Stimulated activated CD8-positive, alpha-beta memory T cell treated with anti-CD3 and anti-CD28 coated beads, Interleukin-15, amount 100 ng/mL, for 24 hours (primary cell): Measurements from ENCODE around the gene UROD.
"Not testable (repeated sequence)": the region's sequence is repeated elsewhere in the genome, so short reads cannot be mapped to it uniquely, and the experiment has no call there.

Experiments used
- DNase-seq: peaks from one replicate; pipeline ENCODE4 v3.0.0-alpha.2; 2020; ENCODE audit warnings: low read depth

Gene UROD

DNA sequence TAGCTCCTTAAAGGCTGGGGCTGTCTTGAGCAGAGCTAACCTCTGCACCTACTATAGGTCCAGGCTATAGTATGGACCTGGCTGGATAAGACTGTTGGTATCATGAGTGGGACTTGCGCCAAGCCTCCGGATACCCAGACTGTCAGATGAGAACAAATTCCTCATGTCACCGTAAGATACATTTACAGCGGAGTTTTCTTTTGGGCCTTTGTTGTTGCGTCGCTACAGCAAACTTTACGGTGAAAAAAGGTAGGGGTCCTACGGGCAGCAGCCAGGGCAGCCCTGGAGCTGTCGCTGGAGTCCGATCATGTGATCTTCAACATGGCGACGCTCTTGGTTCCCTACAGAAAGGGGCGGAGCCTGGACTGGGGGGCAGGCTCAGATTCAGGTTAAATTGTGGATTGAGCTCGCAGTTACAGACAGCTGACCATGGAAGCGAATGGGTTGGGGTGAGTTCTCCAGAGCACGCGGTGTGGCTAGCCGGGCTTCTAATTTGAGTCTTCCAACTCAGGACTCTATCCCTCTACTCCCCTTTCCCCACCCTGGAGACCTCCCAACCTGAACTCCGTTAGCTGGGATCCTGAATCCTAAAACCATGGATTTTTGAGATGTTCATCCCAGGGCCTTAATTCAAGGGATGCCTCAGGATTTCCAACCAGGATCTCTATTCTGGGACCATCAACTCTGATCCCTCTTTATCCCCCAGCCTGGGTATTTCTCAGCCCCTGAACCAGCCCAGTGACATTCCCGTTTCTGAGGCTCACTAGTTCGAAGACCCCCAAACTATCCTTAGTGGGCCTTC is at the start of gene UROD:
Gene UROD (plus strand): TSS at position 418 of the 802 bp plus-strand sequence. CDS start 12 bp downstream, at position 430.
- DNase-seq = peak; percentile 53

DNA sequence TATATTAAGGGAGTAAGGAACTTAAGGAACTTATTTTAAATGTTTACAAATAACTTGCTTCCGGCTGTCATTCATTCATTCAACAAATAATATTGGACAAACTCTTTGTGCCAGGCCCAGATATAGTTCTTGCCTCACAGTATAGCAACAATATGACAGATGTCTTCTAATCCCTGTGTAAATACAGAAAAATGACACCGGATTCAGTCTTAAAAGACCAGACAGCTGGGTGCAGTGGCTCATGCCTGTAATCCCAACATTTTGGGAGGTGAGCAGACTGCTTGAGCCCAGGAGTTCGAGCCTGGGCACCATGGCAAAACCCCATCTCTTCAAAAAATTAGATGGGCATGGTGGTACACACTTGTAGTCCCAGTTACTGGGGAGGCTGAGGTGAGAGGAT is 49.3 kb upstream of the UROD start:
- no peak for DNase-seq

DNA sequence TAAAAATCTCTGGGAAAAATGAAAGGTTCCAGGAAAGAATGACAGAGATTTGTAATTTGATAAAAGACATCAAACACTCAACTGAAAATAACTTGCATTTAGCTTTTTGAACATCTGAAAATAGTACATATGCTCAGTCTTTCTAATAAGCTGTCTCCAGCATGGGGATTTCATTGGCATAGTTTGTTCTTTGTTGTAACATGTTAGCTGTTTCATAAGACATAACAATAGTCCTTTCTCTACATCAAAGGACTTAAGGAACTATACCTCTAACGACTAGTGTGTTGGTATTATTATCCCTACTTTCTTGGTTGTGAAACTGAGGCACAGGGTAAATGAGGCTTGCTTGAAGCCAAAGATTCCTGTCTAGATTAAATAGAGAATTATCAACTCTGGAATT is 47.7 kb upstream of the UROD start:
- no peak for DNase-seq

DNA sequence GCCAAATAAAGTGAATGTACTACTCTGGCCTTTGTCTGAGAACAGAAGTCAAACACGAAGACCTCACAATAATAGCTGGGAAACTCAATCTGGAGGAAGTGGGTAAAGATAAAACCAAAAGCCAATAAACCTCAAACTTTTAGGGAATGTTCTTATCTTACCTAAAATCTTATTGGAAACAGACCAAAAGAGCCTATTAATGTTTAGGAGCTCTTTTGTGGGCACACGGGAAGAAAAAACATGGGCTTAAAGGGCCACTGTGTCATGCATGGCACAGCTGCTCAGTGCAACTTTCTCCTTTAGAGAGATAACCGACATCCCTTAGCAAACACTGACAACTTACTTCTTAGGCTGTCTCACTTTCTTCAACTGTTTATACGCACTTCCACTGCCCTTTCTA is 41.7 kb upstream of the UROD start:
- no peak for DNase-seq

DNA sequence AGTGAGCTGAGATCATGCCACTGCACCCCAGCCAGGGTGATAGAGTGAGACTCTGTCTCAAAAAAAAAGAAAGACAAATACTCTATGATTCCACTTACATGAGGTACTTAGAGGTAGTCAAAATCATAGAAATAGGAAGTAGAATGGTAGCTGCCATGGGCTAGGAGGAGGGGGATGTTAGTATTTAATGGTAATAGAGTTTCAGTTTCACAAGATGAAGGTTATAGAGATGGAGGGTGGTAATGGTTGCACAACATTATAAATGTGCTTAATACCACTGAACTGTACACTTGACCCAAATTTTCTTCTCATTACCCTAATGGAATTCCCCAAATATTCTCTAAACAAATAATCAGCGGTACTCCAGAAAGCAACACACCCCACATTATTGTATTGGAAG is 38.4 kb upstream of the UROD start:
- no peak for DNase-seq

DNA sequence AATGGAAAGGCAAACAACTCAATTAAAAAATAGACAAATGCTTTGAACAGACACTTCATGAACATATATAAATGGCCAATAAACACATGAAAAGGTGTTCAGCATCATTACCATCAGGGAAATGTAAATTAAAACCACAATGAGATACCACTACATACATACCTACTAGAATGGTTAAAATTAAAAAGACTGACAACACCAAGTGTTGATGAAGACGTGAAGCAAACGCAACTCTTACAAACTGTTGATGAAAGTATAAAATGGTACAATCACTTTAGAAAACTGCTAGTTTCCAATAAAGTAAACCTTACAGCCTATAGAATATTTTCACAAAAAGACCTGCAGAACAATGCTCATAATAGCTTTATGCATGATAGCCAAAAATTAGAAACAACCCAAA is 35.8 kb upstream of the UROD start:
- DNase-seq = no peak

DNA sequence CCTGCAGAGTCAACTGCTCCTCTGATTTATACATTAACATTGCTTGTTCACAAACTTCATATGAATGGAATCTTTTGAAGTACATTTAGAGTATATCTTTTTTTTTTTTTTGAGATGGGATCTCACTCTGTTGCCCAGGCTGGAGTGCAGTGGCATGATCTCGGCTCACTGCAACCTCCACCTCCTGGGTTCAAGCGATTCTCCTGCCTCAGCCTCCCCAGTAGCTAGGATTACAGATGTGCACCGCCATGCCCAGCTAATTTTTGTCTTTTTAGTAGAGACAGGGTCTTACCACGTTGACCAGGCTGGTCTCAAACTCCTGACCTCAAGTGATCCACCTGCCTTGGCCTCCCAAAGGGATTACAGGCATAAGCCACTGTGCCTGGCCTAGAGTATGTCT is 34.7 kb upstream of the UROD start:
- not testable (repeated sequence) for DNase-seq

DNA sequence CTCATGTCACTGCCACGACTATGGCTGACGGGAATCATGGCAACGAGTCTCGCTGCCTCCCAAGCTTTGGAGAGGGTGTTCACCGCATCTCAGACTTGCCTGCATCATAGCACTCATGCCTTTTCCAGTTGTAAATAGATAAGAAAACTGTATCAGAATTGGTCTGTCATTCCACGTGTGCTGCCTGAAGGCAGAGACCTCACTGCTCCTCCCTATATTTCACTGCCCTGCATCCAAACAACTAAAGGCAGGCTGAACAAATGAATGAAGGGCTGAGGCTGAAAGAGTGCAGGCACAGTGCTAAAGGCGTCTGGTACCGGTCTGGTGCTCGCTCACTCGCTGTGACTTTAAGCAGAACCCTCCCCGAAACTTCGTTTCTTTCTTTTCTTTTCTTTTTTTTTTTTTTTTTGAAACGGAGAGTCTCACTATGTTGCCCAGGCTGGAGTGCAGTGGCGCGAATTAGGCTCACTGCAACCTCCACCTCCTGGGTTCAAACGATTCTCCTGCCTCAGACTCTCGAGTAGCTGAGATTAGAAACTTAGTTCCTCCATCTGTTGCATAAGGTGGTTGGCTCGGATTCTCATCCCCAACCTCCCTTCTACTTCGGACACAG is 26.2 kb upstream of the UROD start:
- DNase-seq = no peak

DNA sequence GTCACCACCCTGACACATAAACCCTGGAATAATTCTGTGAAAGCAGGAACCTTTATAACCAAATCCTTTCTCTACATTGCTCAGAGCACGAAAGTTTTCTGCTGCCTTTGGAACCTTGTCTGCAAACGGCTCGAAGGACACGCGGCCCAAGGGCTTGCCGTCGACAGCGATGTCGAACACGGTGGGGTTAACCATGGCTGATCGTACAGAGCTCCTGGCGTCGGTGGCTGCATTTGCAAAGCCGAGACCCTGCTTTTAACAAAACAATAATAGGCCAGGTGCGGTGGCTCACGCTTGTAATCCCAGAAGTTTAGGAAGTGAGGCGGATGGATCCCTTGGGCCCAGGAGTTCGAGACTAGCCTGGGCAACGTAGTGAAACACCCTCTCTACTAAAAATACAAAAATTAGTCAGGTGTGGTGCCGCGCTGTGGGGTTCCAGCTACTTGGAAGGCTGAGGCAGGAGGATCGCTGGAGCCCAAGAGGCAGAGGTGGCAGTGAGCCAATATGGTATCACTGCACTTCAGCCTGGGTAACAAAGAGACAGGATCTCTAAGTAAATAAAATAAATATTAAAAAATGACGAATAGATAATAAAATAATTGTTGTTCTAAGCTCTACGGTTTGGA is 23.4 kb upstream of the UROD start:
- no peak for DNase-seq

DNA sequence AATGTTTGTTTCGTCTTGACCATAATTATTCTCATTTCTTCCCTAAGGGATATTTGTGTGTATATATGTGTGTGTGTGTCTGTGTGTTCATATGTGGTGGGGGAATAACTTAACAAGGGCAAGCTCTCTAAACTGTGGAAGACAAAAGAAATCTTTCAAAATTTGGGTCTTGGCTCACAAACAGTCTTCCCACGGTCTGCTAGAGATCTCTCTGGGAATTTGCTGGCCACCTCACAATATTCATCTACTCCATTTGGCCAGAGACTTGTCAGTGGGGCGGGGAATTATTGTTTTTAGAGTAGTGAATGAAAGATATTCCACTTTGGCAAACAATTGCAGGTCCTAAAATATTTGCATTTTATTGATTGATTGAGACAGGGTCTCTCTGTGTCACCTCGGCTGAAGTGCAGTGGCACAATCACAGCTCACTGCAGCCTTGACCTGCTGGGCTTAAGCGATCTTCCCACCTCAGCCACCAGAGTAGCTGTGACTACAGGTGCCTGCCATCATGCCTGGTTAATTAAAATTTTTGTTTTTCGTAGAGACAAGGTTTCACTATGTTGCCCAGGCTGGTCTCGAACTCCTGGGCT is 17.6 kb upstream of the UROD start:
- no peak for DNase-seq

DNA sequence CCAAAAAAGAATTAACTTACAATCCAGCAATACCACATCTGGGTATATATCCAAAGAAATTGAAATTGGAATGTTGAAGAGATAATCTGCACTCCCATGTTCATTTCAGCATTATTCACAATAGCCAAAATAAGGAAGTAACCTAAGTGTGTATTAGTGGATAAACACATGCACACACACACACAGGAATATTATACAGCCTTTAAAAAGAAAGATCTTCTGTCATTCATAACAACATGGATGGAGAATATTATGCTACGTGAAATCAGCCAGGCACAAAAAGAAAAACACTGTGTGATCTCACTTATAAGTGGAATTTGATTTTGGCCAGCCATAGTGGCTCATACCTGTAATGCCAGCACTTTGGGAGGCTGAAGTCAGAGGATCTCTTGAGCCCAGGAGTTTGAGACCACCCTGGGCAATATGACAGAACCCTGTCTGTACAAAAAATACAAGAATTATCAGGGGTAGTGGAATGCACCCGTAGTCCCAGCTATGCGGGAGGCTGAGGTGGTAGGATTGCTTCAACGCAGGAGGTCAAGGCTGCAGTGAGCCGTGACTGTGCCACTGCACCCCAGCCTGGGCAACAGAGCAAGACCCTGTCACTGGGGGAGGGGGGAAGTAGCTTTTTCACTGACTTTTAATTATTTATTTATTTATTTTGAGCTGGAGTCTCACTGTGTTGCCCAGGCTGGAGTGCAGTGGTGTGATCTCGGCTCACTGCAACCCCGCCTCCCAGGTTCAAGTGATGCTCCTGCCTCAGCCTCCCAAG is 16.4 kb upstream of the UROD start:
- no peak for DNase-seq

DNA sequence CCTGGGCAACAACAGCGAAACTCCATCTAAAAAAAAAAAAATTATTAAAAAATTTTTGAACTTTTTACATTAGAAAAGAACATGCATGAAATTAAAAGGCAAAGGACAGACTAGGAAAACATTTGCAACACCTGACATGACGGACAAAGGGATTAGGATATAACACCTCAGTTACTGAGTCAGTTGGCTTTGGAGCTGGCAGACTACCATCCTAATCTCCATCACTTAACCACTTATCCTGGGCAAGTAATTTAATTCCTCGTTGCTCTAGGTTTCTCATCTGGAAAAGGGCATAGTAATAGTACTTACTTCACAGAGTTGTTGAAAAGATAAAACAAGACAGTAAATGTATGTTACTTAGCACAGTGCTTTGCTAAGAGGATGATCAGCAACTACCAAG is 12.8 kb upstream of the UROD start:
- DNase-seq = no peak

DNA sequence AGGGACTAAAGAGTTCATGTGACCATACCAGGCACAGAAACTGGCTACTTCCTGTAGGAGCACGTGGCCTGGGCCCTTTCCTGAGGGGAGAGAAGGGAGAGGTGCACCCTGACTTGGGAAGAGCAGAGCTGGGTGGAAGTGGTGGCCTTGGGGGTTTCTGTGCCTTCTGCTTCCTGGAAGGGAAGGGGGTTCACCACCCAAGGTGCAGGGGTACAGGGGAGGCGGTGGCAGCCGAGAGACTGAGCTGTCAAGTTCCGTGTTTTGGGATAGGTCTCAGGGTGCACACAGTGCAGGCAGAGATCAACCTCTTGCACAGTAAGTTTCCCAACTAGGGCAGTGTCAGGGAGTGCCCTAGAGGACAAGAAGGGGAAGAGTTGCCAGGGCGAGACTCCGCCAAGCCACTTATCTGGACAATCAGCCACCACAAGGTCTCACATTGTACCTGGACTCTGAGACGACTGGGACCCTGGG is 11.0 kb upstream of the UROD start:
- no peak for DNase-seq

DNA sequence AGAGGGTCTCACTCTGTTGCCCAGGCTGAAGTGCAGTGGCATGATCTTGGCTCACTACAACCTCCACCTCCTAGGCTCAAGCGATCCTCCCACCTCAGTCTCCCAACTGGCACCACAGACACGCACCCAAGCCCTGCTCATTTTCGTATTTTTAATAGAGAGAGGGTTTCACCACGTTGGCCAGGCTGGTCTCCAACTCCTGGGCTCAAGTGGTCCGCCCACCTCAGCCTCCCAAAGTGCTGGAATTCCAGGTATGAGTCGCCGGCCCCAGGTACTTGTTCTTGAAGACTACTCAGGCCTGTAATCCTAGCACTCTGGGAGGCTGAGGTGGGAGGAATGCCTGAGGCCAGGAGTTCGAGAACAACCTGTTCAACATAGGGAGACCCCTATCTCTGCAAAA is 10.5 kb upstream of the UROD start:
- DNase-seq = not testable (repeated sequence)

DNA sequence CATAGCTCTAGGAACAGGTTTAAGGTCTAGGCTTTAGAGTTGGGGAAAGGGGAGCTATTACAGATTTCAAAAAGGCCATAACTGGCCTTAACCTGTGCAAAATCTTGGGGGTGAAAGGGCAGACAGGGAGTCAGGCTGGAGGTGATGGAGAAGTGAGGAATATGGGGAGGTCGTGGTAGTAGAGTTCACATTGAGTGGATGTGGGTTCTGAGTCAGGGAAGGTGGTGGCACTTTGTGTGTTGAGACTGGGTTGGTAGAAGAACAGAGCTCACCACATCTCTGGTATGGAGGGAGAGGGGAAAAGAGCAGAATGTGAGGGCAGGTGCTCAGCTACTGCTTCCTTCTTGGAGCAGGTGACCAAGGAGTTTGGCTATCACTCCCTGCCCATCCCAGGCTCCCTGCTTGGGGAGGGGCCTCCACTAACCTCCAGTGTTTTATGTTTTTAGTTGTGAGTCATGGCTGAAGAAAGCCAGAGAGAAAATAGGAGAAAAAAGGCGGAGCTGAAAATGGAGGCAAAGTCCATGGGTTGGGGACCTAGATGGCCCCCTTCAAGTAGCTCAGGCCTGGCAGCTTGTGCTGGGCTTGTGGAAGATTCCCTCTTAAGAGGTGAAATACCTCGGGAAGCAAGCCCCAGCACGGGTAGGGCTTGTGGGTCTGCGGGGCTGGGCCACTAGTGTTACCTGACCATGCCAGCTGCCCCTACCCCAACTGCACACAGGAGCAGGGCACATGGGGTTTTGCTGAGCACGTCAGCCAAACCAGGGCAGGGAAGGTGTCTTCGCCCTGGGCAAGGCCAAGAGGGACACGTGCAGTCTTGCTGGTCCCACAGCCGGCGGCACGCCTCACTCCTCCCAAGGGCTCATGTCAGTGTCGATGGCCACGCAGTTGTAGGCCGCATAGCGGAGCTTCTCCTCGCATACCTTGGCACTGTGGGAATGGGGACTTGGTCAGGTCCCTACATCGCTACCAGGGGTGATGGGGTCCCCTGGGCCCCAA is 9.1 kb upstream of the UROD start:
- no peak for DNase-seq

DNA sequence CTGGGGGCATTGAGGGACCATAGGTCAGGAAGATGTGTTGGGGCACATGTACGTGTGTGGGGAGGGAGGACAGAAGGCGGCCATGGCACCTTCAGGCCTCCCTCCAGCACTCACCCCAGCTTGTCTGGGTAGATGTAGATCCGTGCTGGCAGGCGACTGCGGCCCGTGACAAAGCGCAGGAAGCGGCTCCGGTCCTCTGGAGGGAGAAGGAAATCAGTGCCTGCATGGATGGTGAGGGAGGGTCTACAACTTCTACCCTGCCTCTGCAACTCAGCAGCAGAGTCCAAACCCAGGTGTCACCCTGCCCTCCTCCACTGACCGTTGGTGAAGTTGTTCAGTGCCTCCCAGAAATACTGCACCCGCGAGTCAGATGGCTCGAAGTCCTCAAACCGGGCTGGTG is 8.3 kb upstream of the UROD start:
- no peak for DNase-seq

DNA sequence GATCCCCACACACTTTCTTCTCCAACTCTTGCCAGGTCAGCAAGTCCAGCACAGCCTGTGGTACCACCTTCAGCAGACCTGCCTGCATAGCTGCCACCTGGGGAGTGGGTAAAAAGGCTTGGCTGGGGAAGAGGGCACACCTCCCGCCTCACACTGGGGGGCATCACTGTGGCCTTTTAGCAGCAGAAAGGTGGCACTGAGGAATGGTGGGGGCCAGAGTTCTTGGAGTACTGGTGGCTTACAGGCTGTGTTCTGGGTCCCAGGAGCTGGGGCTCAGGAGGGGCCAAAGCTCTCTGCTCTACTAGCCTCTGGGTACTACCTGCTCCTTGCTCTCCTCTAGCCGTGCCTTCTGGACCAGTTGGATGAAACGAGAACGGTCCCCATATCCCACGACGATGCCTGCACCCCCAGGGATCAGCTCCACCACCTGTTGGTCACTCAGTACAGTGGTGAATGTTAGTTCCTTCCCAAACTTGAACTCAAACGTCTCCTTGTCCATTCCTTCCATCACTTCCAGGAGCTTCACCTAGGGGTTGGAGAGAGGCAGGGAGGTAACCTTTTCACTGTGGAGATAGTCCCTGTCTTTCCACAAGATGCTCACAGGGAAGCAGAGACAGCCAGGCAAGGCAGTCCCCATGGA is 7.7 kb upstream of the UROD start:
- no peak for DNase-seq

DNA sequence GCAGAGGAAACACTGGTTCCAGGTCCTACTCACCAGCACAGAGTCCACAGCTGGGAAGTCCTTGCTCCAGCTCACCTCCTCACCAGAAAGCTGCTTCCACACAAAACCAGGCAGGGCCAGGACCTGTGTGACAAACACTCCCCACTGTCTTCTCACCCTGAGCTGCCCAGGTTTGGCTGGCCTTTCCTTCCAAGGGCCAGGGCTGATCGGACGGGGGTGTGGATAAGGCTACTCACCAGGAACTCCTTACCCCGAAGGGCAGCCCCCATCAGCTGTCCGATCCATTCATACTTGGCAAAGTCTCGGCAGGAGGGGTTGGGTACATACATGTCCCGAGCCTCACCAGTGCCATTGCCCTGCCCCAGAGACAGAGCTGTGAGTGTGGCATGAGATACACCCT is 6.3 kb upstream of the UROD start:
- no peak for DNase-seq

DNA sequence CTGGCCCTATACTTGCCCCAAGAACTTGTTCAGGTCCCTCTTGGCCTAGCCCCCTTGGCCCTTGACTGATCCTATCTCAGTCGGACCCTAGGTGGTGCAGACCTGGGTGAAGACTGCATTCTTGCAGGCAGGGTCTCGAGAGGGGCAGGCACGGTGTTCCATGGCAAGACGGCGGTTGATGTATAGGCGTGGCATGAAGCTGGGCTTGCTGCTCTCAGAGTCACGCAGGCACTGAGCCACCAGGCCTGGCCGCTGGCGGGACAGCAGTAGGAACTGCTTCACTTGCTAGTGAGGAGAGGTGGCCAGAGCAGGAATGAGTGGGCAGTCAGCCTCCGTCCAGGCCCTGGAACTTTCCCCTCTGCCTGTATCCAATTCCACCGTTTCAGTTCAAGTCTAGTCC is 4.7 kb upstream of the UROD start:
- DNase-seq = no peak

DNA sequence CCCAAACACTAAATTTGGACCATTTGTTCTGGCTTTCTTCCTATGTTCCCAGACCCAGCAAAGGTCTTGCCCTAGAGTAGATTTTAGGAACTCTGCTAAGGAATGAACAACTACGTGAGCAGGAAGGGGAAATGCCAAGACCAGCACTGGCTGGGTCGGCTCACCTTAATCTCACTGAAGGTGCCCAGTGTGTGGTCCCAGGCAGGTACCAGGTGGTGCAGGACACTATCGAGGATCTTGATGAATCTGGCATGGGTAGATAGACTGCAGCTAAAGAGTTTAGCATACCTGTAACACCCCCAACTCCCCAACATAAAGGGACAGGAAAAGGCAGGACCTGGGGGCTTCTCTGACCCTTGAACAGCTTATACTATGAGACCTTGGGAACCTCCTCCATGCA is 4.0 kb upstream of the UROD start:
- no peak for DNase-seq
